ENCODE results near the gene USB1. TPM values are rescaled to one million over a fixed set of nuclear protein-coding genes. Genes with fewer than 3 reads are reported as not detected.
A peak's percentile ranks its signal among the peaks of the same experiment; 100 is the strongest.
"Not testable (repeated sequence)": the region's sequence is repeated elsewhere in the genome, so short reads cannot be mapped to it uniquely, and the experiment has no call there.

Gene USB1
- total RNA-seq, 2 donors from 2014 or later, result 74.3 to 124 TPM

- not testable (repeated sequence) for H3K27me3 Mint-ChIP-seq, H3K4me3 Mint-ChIP-seq, H3K9me3 Mint-ChIP-seq, ATAC-seq
- peaks cover 18% of the 10 kb centered on the region for H3K36me3 Mint-ChIP-seq
- peaks cover 24 to 26% of the 10 kb centered on the region in 2 donors for H3K4me1 Mint-ChIP-seq (ENCODE audit: low read depth in 2 of 2)
- H3K27ac Mint-ChIP-seq, result peak overlapping the region in 1 of 2 donors; percentile 4
- DNase-seq (ENCODE audit: low spot score), result peak; percentile 6
These were observed 3.5 kb downstream of the USB1 start for GRCh38 chr16:58004736-58005135.

- DNase-seq (ENCODE audit: low spot score) (peak; percentile 34), ATAC-seq (no peak)
- no peaks in the 10 kb centered on the region for H3K9me3 Mint-ChIP-seq
- H3K27ac Mint-ChIP-seq, result no peak overlapping the region
- no peak overlapping the region for H3K4me3 Mint-ChIP-seq
- no peaks in the 10 kb centered on the region for H3K27me3 Mint-ChIP-seq
- peaks cover 17% of the 10 kb centered on the region for H3K36me3 Mint-ChIP-seq
- H3K4me1 Mint-ChIP-seq (ENCODE audit: low read depth in 2 of 2), result peaks cover under 1 to 9% of the 10 kb centered on the region in 2 donors
These were observed 8.7 kb downstream of the USB1 start for GRCh38 chr16:58009856-58010416.

GRCh38 chr16:58010886-58011285, 9.7 kb downstream of the USB1 start:
- H3K36me3 Mint-ChIP-seq, result peaks cover 17% of the 10 kb centered on the region
- H3K4me3 Mint-ChIP-seq, result no peak overlapping the region
- H3K4me1 Mint-ChIP-seq (ENCODE audit: low read depth in 2 of 2), result peaks cover 0 to 8% of the 10 kb centered on the region in 2 donors
- H3K27me3 Mint-ChIP-seq, result no peaks in the 10 kb centered on the region
- DNase-seq (ENCODE audit: low spot score) (no peak), ATAC-seq (no peak)
- H3K27ac Mint-ChIP-seq, result no peak overlapping the region
- no peaks in the 10 kb centered on the region for H3K9me3 Mint-ChIP-seq

GRCh38 chr16:58011652-58012051, 10.4 kb downstream of the USB1 start:
- DNase-seq (ENCODE audit: low spot score) (no peak), ATAC-seq (no peak)
- H3K4me3 Mint-ChIP-seq, result no peak overlapping the region
- H3K27ac Mint-ChIP-seq, result no peak overlapping the region
- H3K9me3 Mint-ChIP-seq, result no peaks in the 10 kb centered on the region
- no peaks in the 10 kb centered on the region for H3K27me3 Mint-ChIP-seq
- peaks cover 0 to 8% of the 10 kb centered on the region in 2 donors for H3K4me1 Mint-ChIP-seq (ENCODE audit: low read depth in 2 of 2)
- H3K36me3 Mint-ChIP-seq, result peaks cover 16% of the 10 kb centered on the region

- ATAC-seq, result no peak
- peak; percentile 18 for DNase-seq (ENCODE audit: low spot score)
- no peaks in the 10 kb centered on the region for H3K27me3 Mint-ChIP-seq
- peaks cover 11% of the 10 kb centered on the region for H3K36me3 Mint-ChIP-seq
- H3K4me3 Mint-ChIP-seq, result no peak overlapping the region
- H3K4me1 Mint-ChIP-seq (ENCODE audit: low read depth in 2 of 2), result peaks cover 0 to 8% of the 10 kb centered on the region in 2 donors
- H3K9me3 Mint-ChIP-seq, result no peaks in the 10 kb centered on the region
- no peak overlapping the region for H3K27ac Mint-ChIP-seq
These were observed 11.3 kb downstream of the USB1 start for GRCh38 chr16:58012481-58012880.

- peak; percentile 18 for DNase-seq (ENCODE audit: low spot score)
- no peak for ATAC-seq
These were observed 12.2 kb downstream of the USB1 start for GRCh38 chr16:58013201-58013956.

GRCh38 chr16:58016840-58017446, 15.7 kb downstream of the USB1 start:
- no peaks in the 10 kb centered on the region for H3K9me3 Mint-ChIP-seq
- no peak overlapping the region for H3K27ac Mint-ChIP-seq
- H3K4me1 Mint-ChIP-seq (ENCODE audit: low read depth in 2 of 2), result peaks cover 6 to 9% of the 10 kb centered on the region in 2 donors
- H3K36me3 Mint-ChIP-seq, result no peaks in the 10 kb centered on the region
- no peak overlapping the region for H3K4me3 Mint-ChIP-seq
- peak; percentile 25 for DNase-seq (ENCODE audit: low spot score)
- no peak for ATAC-seq
- no peaks in the 10 kb centered on the region for H3K27me3 Mint-ChIP-seq

More at GRCh38 chr16:58013201-58013956, 12.2 kb downstream of the USB1 start:
- H3K4me1 Mint-ChIP-seq (ENCODE audit: low read depth in 2 of 2), result peaks cover 0 to 8% of the 10 kb centered on the region in 2 donors
- H3K36me3 Mint-ChIP-seq, result peaks cover 11% of the 10 kb centered on the region
- H3K4me3 Mint-ChIP-seq, result no peak overlapping the region
- no peak overlapping the region for H3K27ac Mint-ChIP-seq
- H3K9me3 Mint-ChIP-seq, result no peaks in the 10 kb centered on the region
- H3K27me3 Mint-ChIP-seq, result no peaks in the 10 kb centered on the region

- ATAC-seq (no peak), DNase-seq (ENCODE audit: low spot score) (no peak)
- no peaks in the 10 kb centered on the region for H3K36me3 Mint-ChIP-seq
- no peak overlapping the region for H3K27ac Mint-ChIP-seq
- H3K27me3 Mint-ChIP-seq, result no peaks in the 10 kb centered on the region
- no peaks in the 10 kb centered on the region for H3K9me3 Mint-ChIP-seq
- peaks cover 9% of the 10 kb centered on the region in 2 donors for H3K4me1 Mint-ChIP-seq (ENCODE audit: low read depth in 2 of 2)
- H3K4me3 Mint-ChIP-seq, result no peak overlapping the region
These were observed 17.6 kb downstream of the USB1 start for GRCh38 chr16:58018803-58019202.

- Mint-ChIP-seq H3K36me3 (no peaks in the 10 kb centered on the region), H3K4me3 (no peak overlapping the region), H3K27me3 (no peaks in the 10 kb centered on the region), H3K4me1 (ENCODE audit: low read depth in 2 of 2) (peaks cover 9 to 15% of the 10 kb centered on the region in 2 donors), H3K9me3 (no peaks in the 10 kb centered on the region), H3K27ac (peak overlapping the region in 1 of 2 donors; percentile 69)
- ATAC-seq (no peak), DNase-seq (ENCODE audit: low spot score) (no peak)
These were observed 18.8 kb downstream of the USB1 start for GRCh38 chr16:58019866-58020538.

- DNase-seq (ENCODE audit: low spot score) (peak; percentile 56), ATAC-seq (peak in 1 of 2 donors; percentile 39)
- Mint-ChIP-seq H3K4me3 (no peak overlapping the region), H3K9me3 (no peaks in the 10 kb centered on the region), H3K36me3 (no peaks in the 10 kb centered on the region), H3K27ac (peak overlapping the region in 1 of 2 donors; percentile 69), H3K27me3 (no peaks in the 10 kb centered on the region), H3K4me1 (ENCODE audit: low read depth in 2 of 2) (peaks cover 9 to 16% of the 10 kb centered on the region in 2 donors)
These were observed 19.7 kb downstream of the USB1 start for GRCh38 chr16:58020628-58021521.

- Mint-ChIP-seq H3K4me3 (no peak overlapping the region), H3K27ac (no peak overlapping the region), H3K27me3 (no peaks in the 10 kb centered on the region), H3K4me1 (ENCODE audit: low read depth in 2 of 2) (peaks cover 9 to 16% of the 10 kb centered on the region in 2 donors), H3K9me3 (no peaks in the 10 kb centered on the region), H3K36me3 (no peaks in the 10 kb centered on the region)
- ATAC-seq, result no peak
- DNase-seq (ENCODE audit: low spot score), result peak; percentile 55
These were observed 20.7 kb downstream of the USB1 start for GRCh38 chr16:58021661-58022551.

GRCh38 chr16:58022601-58023371, 21.6 kb downstream of the USB1 start:
- no peak overlapping the region for H3K27ac Mint-ChIP-seq
- no peak for DNase-seq (ENCODE audit: low spot score)
- no peak for ATAC-seq
- H3K9me3 Mint-ChIP-seq, result no peaks in the 10 kb centered on the region
- peaks cover 9 to 16% of the 10 kb centered on the region in 2 donors for H3K4me1 Mint-ChIP-seq (ENCODE audit: low read depth in 2 of 2)
- no peak overlapping the region for H3K4me3 Mint-ChIP-seq
- H3K27me3 Mint-ChIP-seq, result no peaks in the 10 kb centered on the region
- H3K36me3 Mint-ChIP-seq, result no peaks in the 10 kb centered on the region
